ENCODE data around the gene CHRNG.

CHRNG gene

GRCh38 chr2:232539298-232540231, at the start of gene CHRNG:
Gene CHRNG, plus strand, starts transcription at chr2:232539692. Its CDS starts 56 bp downstream, at chr2:232539748.
- no peak for DNase-seq (ENCODE audit: low read depth in 2 of 3, low spot score in 2 of 3)

GRCh38 chr2:232490221-232491138, 49.0 kb upstream of the CHRNG start:
- DNase-seq (ENCODE audit: low read depth in 2 of 3, low spot score in 2 of 3) = no peak

GRCh38 chr2:232491139-232491780, 48.2 kb upstream of the CHRNG start:
- no peak for DNase-seq (ENCODE audit: low read depth in 2 of 3, low spot score in 2 of 3)

GRCh38 chr2:232492236-232492848, 47.1 kb upstream of the CHRNG start:
- no peak for DNase-seq (ENCODE audit: low read depth in 2 of 3, low spot score in 2 of 3)

- DNase-seq (ENCODE audit: low read depth in 2 of 3, low spot score in 2 of 3) = no peak
Measured at GRCh38 chr2:232492963-232493700, 46.4 kb upstream of the CHRNG start.

- no peak for DNase-seq (ENCODE audit: low read depth in 2 of 3, low spot score in 2 of 3)
Measured at GRCh38 chr2:232493701-232494474, 45.6 kb upstream of the CHRNG start.

GRCh38 chr2:232494542-232494941, 45.0 kb upstream of the CHRNG start:
- DNase-seq (ENCODE audit: low read depth in 2 of 3, low spot score in 2 of 3) = no peak

GRCh38 chr2:232495292-232495691, 44.2 kb upstream of the CHRNG start:
- DNase-seq (ENCODE audit: low read depth in 2 of 3, low spot score in 2 of 3) = no peak

GRCh38 chr2:232496501-232497270, 42.8 kb upstream of the CHRNG start:
- no peak for DNase-seq (ENCODE audit: low read depth in 2 of 3, low spot score in 2 of 3)

GRCh38 chr2:232497348-232497747, 42.1 kb upstream of the CHRNG start:
- no peak for DNase-seq (ENCODE audit: low read depth in 2 of 3, low spot score in 2 of 3)

GRCh38 chr2:232498452-232498851, 41.0 kb upstream of the CHRNG start:
- no peak for DNase-seq (ENCODE audit: low read depth in 2 of 3, low spot score in 2 of 3)

GRCh38 chr2:232501331-232501771, 38.1 kb upstream of the CHRNG start:
- DNase-seq (ENCODE audit: low read depth in 2 of 3, low spot score in 2 of 3) = no peak

- no peak for DNase-seq (ENCODE audit: low read depth in 2 of 3, low spot score in 2 of 3)
Measured at GRCh38 chr2:232501794-232502390, 37.6 kb upstream of the CHRNG start.

GRCh38 chr2:232502511-232502910, 37.0 kb upstream of the CHRNG start:
- DNase-seq (ENCODE audit: low read depth in 2 of 3, low spot score in 2 of 3) = no peak

GRCh38 chr2:232502911-232503808, 36.3 kb upstream of the CHRNG start:
- DNase-seq (ENCODE audit: low read depth in 2 of 3, low spot score in 2 of 3) = no peak

- DNase-seq (ENCODE audit: low read depth in 2 of 3, low spot score in 2 of 3) = no peak
Measured at GRCh38 chr2:232503809-232504323, 35.6 kb upstream of the CHRNG start.

- no peak for DNase-seq (ENCODE audit: low read depth in 2 of 3, low spot score in 2 of 3)
Measured at GRCh38 chr2:232504438-232504837, 35.1 kb upstream of the CHRNG start.

Measured in activated CD8-positive, alpha-beta memory T cell treated with anti-CD3 and anti-CD28 coated beads for 48 hours (primary cell).